ENCODE results near the gene BACH2.

The BACH2 gene

DNA sequence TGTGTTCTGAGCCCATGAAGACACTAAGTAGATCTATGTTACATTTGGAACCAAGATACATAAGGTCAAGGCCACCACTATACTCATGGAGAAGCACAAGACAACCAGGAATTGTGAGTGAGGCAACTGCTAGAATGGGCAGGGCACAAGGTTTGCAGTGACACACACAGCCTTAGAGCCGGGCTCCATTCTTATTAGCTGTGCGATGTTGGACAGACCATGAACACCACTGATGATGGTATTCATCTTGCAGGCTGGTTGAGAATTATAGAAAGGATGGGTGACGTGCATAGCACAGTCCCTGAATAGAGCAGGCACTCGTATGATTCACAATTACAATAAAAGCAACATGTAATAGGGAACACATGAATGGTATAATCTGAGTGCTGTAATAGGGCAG, 229.9 kb downstream of the BACH2 start:
- TF ChIP-seq POLR2AphosphoS5 (IDR thresholded peaks at IDR 0.05; ENCODE audit: low read depth, low read length) (no peak), REST (IDR thresholded peaks at IDR 0.05; ENCODE audit: insufficient read depth in 1 of 2, low read depth in 2 of 2, low read length in 2 of 2) (no peak), FOXP2 (optimal IDR thresholded peaks at IDR 0.05; ENCODE audit: borderline replicate concordance, extremely low read depth, extremely low read length, insufficient read depth) (no peak), TAF1 (IDR thresholded peaks at IDR 0.05; ENCODE audit: borderline replicate concordance, insufficient read depth, low read length) (no peak), SIN3A (IDR thresholded peaks at IDR 0.05; ENCODE audit: borderline replicate concordance, insufficient read depth, low read length) (no peak)

GRCh38 chr6:90065173-90065572, 231.5 kb downstream of the BACH2 start:
- TF ChIP-seq FOXP2 (optimal IDR thresholded peaks at IDR 0.05; ENCODE audit: borderline replicate concordance, extremely low read depth, extremely low read length, insufficient read depth) (no peak), TAF1 (IDR thresholded peaks at IDR 0.05; ENCODE audit: borderline replicate concordance, insufficient read depth, low read length) (no peak), SIN3A (IDR thresholded peaks at IDR 0.05; ENCODE audit: borderline replicate concordance, insufficient read depth, low read length) (no peak), POLR2AphosphoS5 (IDR thresholded peaks at IDR 0.05; ENCODE audit: low read depth, low read length) (no peak), REST (IDR thresholded peaks at IDR 0.05; ENCODE audit: insufficient read depth in 1 of 2, low read depth in 2 of 2, low read length in 2 of 2) (no peak)

DNA sequence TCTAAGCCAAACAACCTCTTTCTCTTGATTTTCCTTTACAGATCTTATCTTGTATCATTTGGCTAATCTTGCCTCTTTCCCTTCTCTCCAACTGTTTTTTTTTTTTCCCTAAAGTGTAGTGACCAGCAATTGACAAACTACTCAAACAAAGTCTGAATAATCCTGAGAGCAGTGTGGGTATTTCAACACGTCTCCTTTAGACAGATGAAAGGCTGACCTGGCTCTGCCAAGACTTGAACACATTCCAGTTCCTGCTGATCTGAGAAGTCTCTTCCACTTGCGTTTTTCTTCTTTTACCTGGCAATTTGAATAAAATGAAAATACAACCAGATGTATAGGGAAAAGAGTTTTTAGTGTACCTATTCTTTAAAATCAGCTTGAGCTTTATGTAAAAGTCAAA, 234.0 kb downstream of the BACH2 start:
- no peak for TF ChIP-seq FOXP2 (optimal IDR thresholded peaks at IDR 0.05; ENCODE audit: borderline replicate concordance, extremely low read depth, extremely low read length, insufficient read depth)
- TF ChIP-seq SIN3A (IDR thresholded peaks at IDR 0.05; ENCODE audit: borderline replicate concordance, insufficient read depth, low read length), result no peak
- TF ChIP-seq REST (IDR thresholded peaks at IDR 0.05; ENCODE audit: insufficient read depth in 1 of 2, low read depth in 2 of 2, low read length in 2 of 2), result no peak
- no peak for TF ChIP-seq POLR2AphosphoS5 (IDR thresholded peaks at IDR 0.05; ENCODE audit: low read depth, low read length)
- no peak for TF ChIP-seq TAF1 (IDR thresholded peaks at IDR 0.05; ENCODE audit: borderline replicate concordance, insufficient read depth, low read length)

GRCh38 chr6:90062051-90062450, 234.6 kb downstream of the BACH2 start:
- TF ChIP-seq TAF1 (IDR thresholded peaks at IDR 0.05; ENCODE audit: borderline replicate concordance, insufficient read depth, low read length) (no peak), POLR2AphosphoS5 (IDR thresholded peaks at IDR 0.05; ENCODE audit: low read depth, low read length) (no peak), FOXP2 (optimal IDR thresholded peaks at IDR 0.05; ENCODE audit: borderline replicate concordance, extremely low read depth, extremely low read length, insufficient read depth) (no peak), SIN3A (IDR thresholded peaks at IDR 0.05; ENCODE audit: borderline replicate concordance, insufficient read depth, low read length) (no peak), REST (IDR thresholded peaks at IDR 0.05; ENCODE audit: insufficient read depth in 1 of 2, low read depth in 2 of 2, low read length in 2 of 2) (no peak)

GRCh38 chr6:90053614-90054013, 243.0 kb downstream of the BACH2 start:
- TF ChIP-seq SIN3A (IDR thresholded peaks at IDR 0.05; ENCODE audit: borderline replicate concordance, insufficient read depth, low read length) (no peak), REST (IDR thresholded peaks at IDR 0.05; ENCODE audit: insufficient read depth in 1 of 2, low read depth in 2 of 2, low read length in 2 of 2) (no peak), POLR2AphosphoS5 (IDR thresholded peaks at IDR 0.05; ENCODE audit: low read depth, low read length) (no peak), FOXP2 (optimal IDR thresholded peaks at IDR 0.05; ENCODE audit: borderline replicate concordance, extremely low read depth, extremely low read length, insufficient read depth) (no peak), TAF1 (IDR thresholded peaks at IDR 0.05; ENCODE audit: borderline replicate concordance, insufficient read depth, low read length) (no peak)

Data from PFSK-1 (cell line).